GM12878 (cell line): ENCODE data around the gene KCND3. TPM values are rescaled to one million over a fixed set of nuclear protein-coding genes. Genes with fewer than 3 reads are reported as not detected.

Experiments
- ATF7 ChIP-seq: fragments of 450-650 bp; IDR thresholded peaks from 2 replicates; pipeline ENCODE4 v1.6.1; 2016; ENCODE audit warnings: low read depth, mild to moderate bottlenecking
- BACH1 ChIP-seq: fragments of 450-650 bp; IDR thresholded peaks from 2 replicates; pipeline ENCODE4 v1.6.1; 2017; ENCODE audit warnings: mild to moderate bottlenecking, borderline replicate concordance
- BCL11A ChIP-seq: IDR thresholded peaks from 2 replicates; pipeline ENCODE4 v1.6.1; 2011; ENCODE audit warnings: low read depth, low read length
- CBX3 ChIP-seq: fragments of 200-600 bp; sonication (generic); IDR thresholded peaks from 2 replicates; pipeline ENCODE4 v1.6.1; 2016; ENCODE audit warnings: low read depth, borderline replicate concordance
- CHD1 ChIP-seq: IDR thresholded peaks from 2 replicates; pipeline ENCODE4 v1.6.1; 2012; ENCODE audit warnings: low read depth, low read length, improper control_type of control experiment
- EGR1 ChIP-seq, 2 experiments: IDR thresholded peaks; 1 replicate in 1 of 2; 2 replicates in 1 of 2; pipeline ENCODE4 v1.6.1; 2011 to 2012; ENCODE audit warnings: low read depth in 2 of 2, low read length in 2 of 2, borderline replicate concordance in 1 of 2, mild to moderate bottlenecking in 1 of 2, moderate library complexity in 1 of 2
- EP300 ChIP-seq, 2 experiments: fragments of 150-350 bp in 1 of 2; IDR thresholded peaks; 2 replicates each; pipeline ENCODE4 v1.6.1; 2011 to 2012; ENCODE audit warnings: low read depth in 2 of 2, low read length in 2 of 2, borderline replicate concordance in 1 of 2, improper control_type of control experiment in 1 of 2, inconsistent platforms in 1 of 2; ENCODE audit not compliant: control insufficient read depth in 1 of 2
- ESRRA ChIP-seq: IDR thresholded peaks from 2 replicates; pipeline ENCODE4 v1.6.1; 2012; ENCODE audit warnings: mild to moderate bottlenecking, low read length, improper control_type of control experiment
- ETV6 ChIP-seq, 2 experiments: fragments of 450-650 bp in 1 of 2; IDR thresholded peaks in 1 of 2; conservative IDR thresholded peaks in 1 of 2; 2 replicates each; pipeline ENCODE4 v1.6.1; 2014; ENCODE audit warnings: antibody characterized with exemption in 1 of 2, borderline replicate concordance in 1 of 2, low read depth in 1 of 2, mild to moderate bottlenecking in 1 of 2, moderate library complexity in 1 of 2
- GABPA ChIP-seq: IDR thresholded peaks from 2 replicates; pipeline ENCODE4 v1.6.1; 2014; ENCODE audit warnings: antibody characterized with exemption, low read depth, mild to moderate bottlenecking, inconsistent platforms
- HDAC2 ChIP-seq: fragments of 200-600 bp; sonication (generic); IDR thresholded peaks from 2 replicates; pipeline ENCODE4 v1.6.1; 2017
- HDAC6 ChIP-seq: fragments of 200-600 bp; sonication (generic); IDR thresholded peaks from one replicate; pipeline ENCODE4 v1.8.0; 2017; ENCODE audit warnings: antibody characterized with exemption; ENCODE audit not compliant: unreplicated experiment
- JUNB ChIP-seq: IDR thresholded peaks from 2 replicates; pipeline ENCODE4 v1.6.1; 2016; ENCODE audit warnings: antibody characterized with exemption, mild to moderate bottlenecking
- MEF2A ChIP-seq: IDR thresholded peaks from 2 replicates; pipeline ENCODE4 v1.6.1; 2011; ENCODE audit warnings: low read depth, mild to moderate bottlenecking, low read length, moderate library complexity; ENCODE audit not compliant: insufficient read depth
- MXI1 ChIP-seq: fragments of 150-350 bp; IDR thresholded peaks from 2 replicates; pipeline ENCODE4 v1.6.1; 2011; ENCODE audit warnings: low read depth, mild to moderate bottlenecking, inconsistent platforms, low read length, improper control_type of control experiment
- MYB ChIP-seq: fragments of 150-350 bp; IDR thresholded peaks from 2 replicates; pipeline ENCODE4 v1.6.1; 2014; ENCODE audit warnings: mild to moderate bottlenecking, low read depth, low read length, borderline replicate concordance
- NBN ChIP-seq: fragments of 450-650 bp; IDR thresholded peaks from 2 replicates; pipeline ENCODE4 v1.6.1; 2016
- PAX8 ChIP-seq: fragments of 450-650 bp; IDR thresholded peaks from 2 replicates; pipeline ENCODE4 v1.6.1; 2017; ENCODE audit warnings: mild to moderate bottlenecking, moderate library complexity
- POU2F2 ChIP-seq: IDR thresholded peaks from 3 replicates; pipeline ENCODE4 v1.6.1; 2011; ENCODE audit warnings: low read depth, mild to moderate bottlenecking, low read length, borderline replicate concordance
- RELA ChIP-seq: fragments of 450-650 bp; IDR thresholded peaks from 2 replicates; pipeline ENCODE4 v1.8.0; 2014; ENCODE audit warnings: borderline replicate concordance; ENCODE audit not compliant: partially characterized antibody
- SMC3 ChIP-seq: IDR thresholded peaks from 2 replicates; pipeline ENCODE4 v1.6.1; 2011; ENCODE audit warnings: low read length, improper control_type of control experiment, borderline replicate concordance
- SUZ12 ChIP-seq: fragments of 200-600 bp; sonication (generic); IDR thresholded peaks from one replicate; pipeline ENCODE4 v1.6.1; 2018; ENCODE audit warnings: antibody characterized with exemption, mild to moderate bottlenecking; ENCODE audit not compliant: unreplicated experiment
- TBL1XR1 ChIP-seq: IDR thresholded peaks from 2 replicates; pipeline ENCODE4 v1.6.1; 2012; ENCODE audit warnings: low read depth, low read length, improper control_type of control experiment
- polyA plus RNA-seq, 11 experiments: library from polyadenylated mRNA; depleted of rRNA in 4 of 11; unstranded in 6 of 11; stranded (reverse) in 5 of 11; fragments of >200 nt; fragmentation: Nextera tagmentation in 4 of 11; fragmentation: Illumina TruSeq in 1 of 11; extraction: Ambion mirVana in 4 of 11; extraction: Trizol in 1 of 11; gene quantifications; 1 replicate in 1 of 11; 2 replicates in 10 of 11; pipeline versions ENCODE4 v1.2.1 to v1.2.3, GENCODE V29; 2011 to 2016; ENCODE audit warnings: inconsistent platforms in 2 of 11, missing spikeins in 2 of 11, low read depth in 1 of 11
- total RNA-seq, 4 experiments: library from RNA; depleted of rRNA in 3 of 4; stranded (reverse); fragments of >200 nt in 3 of 4; fragmentation: Illumina TruSeq in 1 of 4; extraction: Trizol in 1 of 4; gene quantifications; 2 replicates each; pipeline versions ENCODE4 v1.2.1 to v1.2.3, GENCODE V29; 2013 to 2021
- TF ChIP-seq, protein P1 (sequence below): fragments of 450-650 bp; conservative IDR thresholded peaks from 2 replicates; pipeline ENCODE4 v1.6.1; 2017; ENCODE audit warnings: mild to moderate bottlenecking, moderate library complexity
- TF ChIP-seq, protein P2 (sequence below): IDR thresholded peaks from 2 replicates; pipeline ENCODE4 v1.6.1; 2012; ENCODE audit warnings: mild to moderate bottlenecking, low read depth, low read length

Gene KCND3
- total and polyA plus RNA-seq, 10 of the 15 experiments (the other 5 are each of a cell fraction or from before 2014, with no cell fraction given), result 0.02 TPM; not detected in 9

DNA sequence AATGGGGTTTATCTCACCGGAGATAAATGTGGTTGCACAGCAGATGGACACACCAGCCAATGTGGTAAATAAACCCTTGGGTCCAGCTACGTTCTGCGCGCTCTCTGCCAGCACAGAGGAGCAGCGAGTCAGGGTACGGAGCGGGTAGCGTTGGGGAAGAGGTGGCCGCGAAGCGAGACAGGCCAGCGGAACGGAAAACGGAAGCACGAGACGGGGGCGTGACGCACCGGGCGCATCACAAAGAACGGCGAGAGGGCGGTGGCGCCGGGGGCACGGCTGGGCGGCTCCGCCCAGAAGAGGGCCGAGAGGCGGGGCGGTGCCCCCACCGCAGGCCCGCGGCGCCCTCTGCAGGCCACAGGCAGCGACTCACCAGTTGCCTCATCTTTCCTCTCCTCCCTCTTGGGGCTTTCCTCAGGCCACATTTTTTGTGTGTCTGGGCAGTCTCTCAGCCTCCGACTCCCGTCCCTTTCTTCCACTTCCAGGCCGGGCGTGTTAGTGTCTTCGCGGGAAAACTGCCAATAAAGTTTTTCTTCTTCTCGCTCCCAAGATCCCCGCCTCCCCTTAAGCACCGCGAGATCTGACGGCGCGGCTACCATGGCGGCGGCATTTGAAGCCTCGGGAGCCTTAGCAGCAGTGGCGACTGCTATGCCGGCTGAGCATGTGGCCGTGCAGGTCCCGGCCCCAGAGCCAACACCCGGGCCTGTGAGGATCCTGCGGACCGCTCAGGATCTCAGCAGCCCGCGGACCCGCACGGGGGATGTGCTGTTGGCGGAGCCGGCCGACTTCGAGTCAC, 233.9 kb downstream of the KCND3 start, which contains the start of gene DDX20 (continued):
- TF ChIP-seq SMC3, result peak; percentile 67; the same call in 1 of the 2 replicates
- TF ChIP-seq ETV6 (conservative IDR thresholded peaks at IDR 0.05 in 1 of 2, IDR thresholded peaks at IDR 0.05 in 1 of 2; ENCODE audit: borderline replicate concordance in 1 of 2, low read depth in 1 of 2), result peak in 1 of 2 experiments; percentile 60; a peak in 1 of 4 replicates
- 0 out of 2 replicates have a peak, but pooled peaks have one; percentile 58 for TF ChIP-seq CHD1
- no peak for TF ChIP-seq PAX8
- peak; percentile 12; the same call in 1 of the 3 replicates for TF ChIP-seq POU2F2
- TF ChIP-seq RELA, result peak; percentile 88
- peak; percentile 79 for TF ChIP-seq ESRRA
- TF ChIP-seq NBN, result peak; percentile 98
- TF ChIP-seq JUNB, result no peak
- TF ChIP-seq EP300 (IDR thresholded peaks at IDR 0.05; ENCODE audit: borderline replicate concordance in 1 of 2, control insufficient read depth in 1 of 2, low read depth in 2 of 2, low read length in 2 of 2), result peak; percentile 8 to 58; a peak in 1 of 4 replicates
- peak; percentile 2; the same call in 1 of the 2 replicates for TF ChIP-seq BACH1
- no peak; the same call in 1 of the 2 replicates for TF ChIP-seq MEF2A
- TF ChIP-seq, protein P1, sequence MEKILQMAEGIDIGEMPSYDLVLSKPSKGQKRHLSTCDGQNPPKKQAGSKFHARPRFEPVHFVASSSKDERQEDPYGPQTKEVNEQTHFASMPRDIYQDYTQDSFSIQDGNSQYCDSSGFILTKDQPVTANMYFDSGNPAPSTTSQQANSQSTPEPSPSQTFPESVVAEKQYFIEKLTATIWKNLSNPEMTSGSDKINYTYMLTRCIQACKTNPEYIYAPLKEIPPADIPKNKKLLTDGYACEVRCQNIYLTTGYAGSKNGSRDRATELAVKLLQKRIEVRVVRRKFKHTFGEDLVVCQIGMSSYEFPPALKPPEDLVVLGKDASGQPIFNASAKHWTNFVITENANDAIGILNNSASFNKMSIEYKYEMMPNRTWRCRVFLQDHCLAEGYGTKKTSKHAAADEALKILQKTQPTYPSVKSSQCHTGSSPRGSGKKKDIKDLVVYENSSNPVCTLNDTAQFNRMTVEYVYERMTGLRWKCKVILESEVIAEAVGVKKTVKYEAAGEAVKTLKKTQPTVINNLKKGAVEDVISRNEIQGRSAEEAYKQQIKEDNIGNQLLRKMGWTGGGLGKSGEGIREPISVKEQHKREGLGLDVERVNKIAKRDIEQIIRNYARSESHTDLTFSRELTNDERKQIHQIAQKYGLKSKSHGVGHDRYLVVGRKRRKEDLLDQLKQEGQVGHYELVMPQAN, result peak; percentile 99
- no peak for TF ChIP-seq SUZ12
- TF ChIP-seq MXI1, result peak; percentile 97
- TF ChIP-seq TBL1XR1, result peak; percentile 48; the same call in 1 of the 2 replicates
- TF ChIP-seq, protein P2, sequence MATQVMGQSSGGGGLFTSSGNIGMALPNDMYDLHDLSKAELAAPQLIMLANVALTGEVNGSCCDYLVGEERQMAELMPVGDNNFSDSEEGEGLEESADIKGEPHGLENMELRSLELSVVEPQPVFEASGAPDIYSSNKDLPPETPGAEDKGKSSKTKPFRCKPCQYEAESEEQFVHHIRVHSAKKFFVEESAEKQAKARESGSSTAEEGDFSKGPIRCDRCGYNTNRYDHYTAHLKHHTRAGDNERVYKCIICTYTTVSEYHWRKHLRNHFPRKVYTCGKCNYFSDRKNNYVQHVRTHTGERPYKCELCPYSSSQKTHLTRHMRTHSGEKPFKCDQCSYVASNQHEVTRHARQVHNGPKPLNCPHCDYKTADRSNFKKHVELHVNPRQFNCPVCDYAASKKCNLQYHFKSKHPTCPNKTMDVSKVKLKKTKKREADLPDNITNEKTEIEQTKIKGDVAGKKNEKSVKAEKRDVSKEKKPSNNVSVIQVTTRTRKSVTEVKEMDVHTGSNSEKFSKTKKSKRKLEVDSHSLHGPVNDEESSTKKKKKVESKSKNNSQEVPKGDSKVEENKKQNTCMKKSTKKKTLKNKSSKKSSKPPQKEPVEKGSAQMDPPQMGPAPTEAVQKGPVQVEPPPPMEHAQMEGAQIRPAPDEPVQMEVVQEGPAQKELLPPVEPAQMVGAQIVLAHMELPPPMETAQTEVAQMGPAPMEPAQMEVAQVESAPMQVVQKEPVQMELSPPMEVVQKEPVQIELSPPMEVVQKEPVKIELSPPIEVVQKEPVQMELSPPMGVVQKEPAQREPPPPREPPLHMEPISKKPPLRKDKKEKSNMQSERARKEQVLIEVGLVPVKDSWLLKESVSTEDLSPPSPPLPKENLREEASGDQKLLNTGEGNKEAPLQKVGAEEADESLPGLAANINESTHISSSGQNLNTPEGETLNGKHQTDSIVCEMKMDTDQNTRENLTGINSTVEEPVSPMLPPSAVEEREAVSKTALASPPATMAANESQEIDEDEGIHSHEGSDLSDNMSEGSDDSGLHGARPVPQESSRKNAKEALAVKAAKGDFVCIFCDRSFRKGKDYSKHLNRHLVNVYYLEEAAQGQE, result no peak
- no peak for TF ChIP-seq HDAC6
- no peak for TF ChIP-seq CBX3
- no peak for TF ChIP-seq BCL11A
- peak; percentile 61; the same call in 1 of the 2 replicates for TF ChIP-seq ATF7
- peak; percentile 73; the same call in 1 of the 2 replicates for TF ChIP-seq GABPA
- no peak for TF ChIP-seq MYB
- peak in 1 of 2 experiments; percentile 56; a peak in 2 of 3 replicates for TF ChIP-seq EGR1 (IDR thresholded peaks at IDR 0.05; ENCODE audit: borderline replicate concordance in 1 of 2, low read depth in 2 of 2, low read length in 2 of 2)
- 0 out of 2 replicates have a peak, but pooled peaks have one; percentile 46 for TF ChIP-seq HDAC2
